HL-60 (cell line): Measurements from ENCODE around the gene PARP3.
"Not testable (repeated sequence)": the region's sequence is repeated elsewhere in the genome, so short reads cannot be mapped to it uniquely, and the experiment has no call there.

ENCODE experiments used
- CTCF ChIP-seq: IDR thresholded peaks from one replicate; pipeline ENCODE4 v1.5.1; 2011; ENCODE audit warnings: low read length, control low read depth, inconsistent platforms; ENCODE audit not compliant: insufficient read depth
- GABPA ChIP-seq: IDR thresholded peaks from 2 replicates; pipeline ENCODE4 v1.6.1; 2012; ENCODE audit warnings: low read depth
- POLR2AphosphoS5 ChIP-seq: IDR thresholded peaks from 2 replicates; pipeline ENCODE4 v1.6.1; 2012; ENCODE audit warnings: low read depth
- REST ChIP-seq: IDR thresholded peaks from 2 replicates; pipeline ENCODE4 v1.6.1; 2012; ENCODE audit warnings: low read depth; ENCODE audit not compliant: insufficient replicate concordance
- SPI1 ChIP-seq: IDR thresholded peaks from 2 replicates; pipeline ENCODE4 v1.6.1; 2012; ENCODE audit warnings: low read depth, mild to moderate bottlenecking, borderline replicate concordance

GRCh38 chr3:51902361-51902760 lies 39.8 kb upstream of the PARP3 start:
- TF ChIP-seq CTCF, POLR2AphosphoS5, GABPA, SPI1, REST: not testable (repeated sequence)
